HepG2 (cell line): ENCODE measurements around the gene DCC. TPM values are rescaled to one million over a fixed set of nuclear protein-coding genes. Genes with fewer than 3 reads are reported as not detected.

Experiments used
- ATAC-seq: fragments of 200-7000 bp; cut with Tn5 transposase; 3 replicates; pipeline ENCODE4 v1.9.1; 2020; ENCODE audit warnings: mild to moderate bottlenecking, moderate library complexity
- BruUV-seq: library from RNA; stranded (reverse); fragments of 400-500 nt; replicated peaks from 2 replicates; lab custom pipeline; 2021; lab: Mats Ljungman, UMichigan
- CTCF ChIA-PET: fragments of 300-600 bp; formaldehyde crosslinking; extraction: SDS; loops from one replicate; lab custom pipeline; 2021; ENCODE audit warnings: low total read pairs, inconsistent platforms, low intra/inter-chr PET ratio; lab: Yijun Ruan, JAX
- POLR2A ChIA-PET: fragments of 350-600 bp; sonication (Branson Sonifier 250); formaldehyde crosslinking; loops from one replicate; lab custom pipeline; 2020; ENCODE audit warnings: antibody characterized with exemption, inconsistent platforms; lab: Yijun Ruan, JAX
- DNase-seq: peaks from one replicate; pipeline ENCODE4 v3.0.0-alpha.2; 2015; ENCODE audit warnings: low spot score
- FAIRE-seq: peaks from 3 replicates; lab custom pipeline; 2011; peaks lifted over from hg19 to GRCh38; lab: Jason Lieb, UNC
- H2AFZ ChIP-seq: one replicate; pipeline ENCODE4 v1.6.1; 2011; ENCODE audit warnings: low read length, inconsistent platforms
- H3K27ac ChIP-seq: fragments of 300-600 bp; 3 replicates; pipeline ENCODE4 v1.8.0; 2011; ENCODE audit warnings: mixed run types, mild to moderate bottlenecking, mixed read lengths, low read length, inconsistent platforms; ENCODE audit not compliant: insufficient read depth; ENCODE audit errors: extremely low read length
- H3K27me3 ChIP-seq, 2 experiments: fragments of 200-600 bp in 1 of 2; 2 replicates in 1 of 2; 3 replicates in 1 of 2; pipeline versions ENCODE4 v1.6.0 to v1.8.0; 2011; ENCODE audit warnings: low read length in 2 of 2, mild to moderate bottlenecking in 2 of 2, moderate library complexity in 2 of 2, inconsistent platforms in 1 of 2; ENCODE audit not compliant: insufficient read depth in 2 of 2, control insufficient read depth in 1 of 2
- H3K36me3 ChIP-seq, 2 experiments: fragments of 200-600 bp in 1 of 2; replicated peaks in 1 of 2; 2 replicates in 1 of 2; 3 replicates in 1 of 2; pipeline versions ENCODE4 v1.5.1 to v1.8.0; 2011; ENCODE audit warnings: low read length in 2 of 2, inconsistent platforms in 1 of 2; ENCODE audit not compliant: insufficient read depth in 2 of 2, control insufficient read depth in 1 of 2
- H3K4me1 ChIP-seq: 2 replicates; pipeline ENCODE4 v1.5.1; 2012; ENCODE audit warnings: low read length, inconsistent platforms; ENCODE audit not compliant: insufficient read depth
- H3K4me2 ChIP-seq: 2 replicates; pipeline ENCODE4 v1.6.0; 2011; ENCODE audit warnings: low read depth, low read length, inconsistent platforms
- H3K4me3 ChIP-seq, 3 experiments: fragments of 200-600 bp in 1 of 3; sonication (generic), shearing (Covaris generic) in 1 of 3; replicated peaks in 1 of 3; 2 replicates each; pipeline ENCODE4 v1.5.1; 2011 to 2016; ENCODE audit warnings: low read length in 3 of 3, inconsistent platforms in 2 of 3, low read depth in 2 of 3, mild to moderate bottlenecking in 2 of 3, control low read depth in 1 of 3, mixed read lengths in 1 of 3; ENCODE audit not compliant: insufficient read depth in 1 of 3
- H3K79me2 ChIP-seq: one replicate; pipeline ENCODE4 v1.6.1; 2011; ENCODE audit warnings: low read length, inconsistent platforms; ENCODE audit not compliant: insufficient read depth
- H3K9ac ChIP-seq: 2 replicates; pipeline ENCODE4 v1.6.0; 2011; ENCODE audit warnings: mild to moderate bottlenecking, low read depth, low read length, inconsistent platforms; ENCODE audit not compliant: insufficient read depth
- H3K9me3 ChIP-seq: 2 replicates; pipeline ENCODE4 v1.5.1; 2012; ENCODE audit warnings: mild to moderate bottlenecking, low read length
- H4K20me1 ChIP-seq: 2 replicates; pipeline ENCODE4 v1.6.0; 2011; ENCODE audit warnings: inconsistent platforms, mild to moderate bottlenecking, low read length, moderate library complexity; ENCODE audit not compliant: insufficient read depth
- DNMT3B ChIP-seq: conservative IDR thresholded peaks from 2 replicates; pipeline ENCODE4 v1.6.1; 2016; ENCODE audit warnings: missing biosample characterization, control low read depth
- EP300 ChIP-seq, 3 experiments: sonication (generic) in 1 of 3; formaldehyde crosslinking in 1 of 3; IDR thresholded peaks; 2 replicates each; pipeline versions ENCODE4 v1.5.1 to v1.6.1; 2011 to 2020; ENCODE audit warnings: low read depth in 2 of 3, low read length in 2 of 3, borderline replicate concordance in 1 of 3, improper control_type of control experiment in 1 of 3, mild to moderate bottlenecking in 1 of 3, missing genetic modification reagents in 1 of 3, moderate library complexity in 1 of 3
- HDAC2 ChIP-seq: sonication (generic); formaldehyde crosslinking; IDR thresholded peaks from 2 replicates; pipeline ENCODE4 v1.4.0; 2020; ENCODE audit warnings: missing genetic modification reagents
- MAFF ChIP-seq: IDR thresholded peaks from 2 replicates; pipeline ENCODE4 v1.6.1; 2011; ENCODE audit warnings: low read depth, low read length, improper control_type of control experiment
- MAFK ChIP-seq, 2 experiments: IDR thresholded peaks in 1 of 2; conservative IDR thresholded peaks in 1 of 2; 2 replicates each; pipeline ENCODE4 v1.6.1; 2011; ENCODE audit warnings: improper control_type of control experiment in 2 of 2, low read length in 2 of 2
- NPAS2 ChIP-seq: sonication (generic); formaldehyde crosslinking; IDR thresholded peaks from 2 replicates; pipeline ENCODE4 v1.8.0; 2022; ENCODE audit warnings: mild to moderate bottlenecking, missing genetic modification reagents, borderline replicate concordance
- NR2F6 ChIP-seq, 2 experiments: IDR thresholded peaks; 2 replicates each; pipeline ENCODE4 v1.6.1; 2016; ENCODE audit warnings: antibody characterized with exemption in 1 of 2, mild to moderate bottlenecking in 1 of 2
- NR3C1 ChIP-seq: sonication (generic); formaldehyde crosslinking; IDR thresholded peaks from 2 replicates; pipeline ENCODE4 v1.4.0; 2020; ENCODE audit warnings: missing genetic modification reagents
- RARG ChIP-seq: sonication (generic); formaldehyde crosslinking; IDR thresholded peaks from 2 replicates; pipeline ENCODE4 v1.4.0; 2020; ENCODE audit warnings: low read depth, mild to moderate bottlenecking, missing genetic modification reagents
- SP4 ChIP-seq: sonication (generic); formaldehyde crosslinking; IDR thresholded peaks from 2 replicates; pipeline ENCODE4 v1.8.1; 2023; ENCODE audit warnings: mild to moderate bottlenecking, missing genetic modification reagents
- TBX2 ChIP-seq: sonication (generic); formaldehyde crosslinking; IDR thresholded peaks from 2 replicates; pipeline ENCODE4 v1.5.0; 2020; ENCODE audit warnings: missing genetic modification reagents, mild to moderate bottlenecking, borderline replicate concordance
- ZFP36L1 ChIP-seq: sonication (generic); formaldehyde crosslinking; IDR thresholded peaks from 2 replicates; pipeline ENCODE4 v1.8.0; 2022; ENCODE audit warnings: mild to moderate bottlenecking, missing genetic modification reagents, moderate library complexity
- ZNF333 ChIP-seq: sonication (generic); formaldehyde crosslinking; IDR thresholded peaks from 2 replicates; pipeline ENCODE4 v1.4.0; 2020; ENCODE audit warnings: mild to moderate bottlenecking, missing genetic modification reagents, borderline replicate concordance
- ZNF468 ChIP-seq: sonication (generic); formaldehyde crosslinking; IDR thresholded peaks from 2 replicates; pipeline ENCODE4 v1.8.0; 2022; ENCODE audit warnings: mild to moderate bottlenecking, moderate library complexity, missing genetic modification reagents
- ZNF790 ChIP-seq: sonication (generic); formaldehyde crosslinking; IDR thresholded peaks from 2 replicates; pipeline ENCODE4 v1.8.0; 2022; ENCODE audit warnings: missing genetic modification reagents, mild to moderate bottlenecking, borderline replicate concordance
- WGBS: methylation state at CpG from one replicate; pipeline ENCODE4 v1.1.6; 2017; ENCODE audit warnings: low lambda C conversion rate; 5-methylcytosine and 5-hydroxymethylcytosine counted together
- in situ Hi-C: cut with HindIII; loops from 2 replicates; pipeline ENCODE4 v1.10.0; 2017; ENCODE audit warnings: low pct_unique_long_range_greater_than_20kb; ENCODE audit not compliant: extremely low pct_ligation_motif_present
- intact Hi-C: fragments of 100-400 bp; cut with micrococcal nuclease; formaldehyde crosslinking; loops from one replicate; pipeline ENCODE4 v1.10.0; 2022; ENCODE audit not compliant: unreplicated experiment
- polyA plus RNA-seq, 8 experiments: library from polyadenylated mRNA; depleted of rRNA in 3 of 8; stranded (reverse) in 7 of 8; unstranded in 1 of 8; fragments of >200 nt; fragmentation: Illumina TruSeq in 4 of 8; extraction: Trizol in 4 of 8; gene quantifications; 2 replicates each; pipeline versions ENCODE4 v1.2.1 to v1.2.3, GENCODE V29; 2011 to 2016; ENCODE audit warnings: low read depth in 4 of 8, missing spikeins in 1 of 8, mixed read lengths in 1 of 8; ENCODE audit not compliant: insufficient read depth in 1 of 8
- total RNA-seq, 5 experiments: library from RNA; depleted of rRNA; stranded (reverse); fragments of >200 nt; fragmentation: Illumina TruSeq; extraction: Trizol; gene quantifications; 2 replicates each; pipeline ENCODE4 v1.2.3, GENCODE V29; 2016; ENCODE audit warnings: low read depth in 1 of 5
- TF ChIP-seq, protein P1 (sequence below): sonication (generic); formaldehyde crosslinking; IDR thresholded peaks from 2 replicates; pipeline ENCODE4 v1.8.1; 2023; ENCODE audit warnings: missing genetic modification reagents, inconsistent platforms, borderline replicate concordance

The DCC gene
- total and polyA plus RNA-seq, 2 of the 13 experiments (the other 11 are each of a cell fraction or from before 2014, with no cell fraction given), result not detected

DNA sequence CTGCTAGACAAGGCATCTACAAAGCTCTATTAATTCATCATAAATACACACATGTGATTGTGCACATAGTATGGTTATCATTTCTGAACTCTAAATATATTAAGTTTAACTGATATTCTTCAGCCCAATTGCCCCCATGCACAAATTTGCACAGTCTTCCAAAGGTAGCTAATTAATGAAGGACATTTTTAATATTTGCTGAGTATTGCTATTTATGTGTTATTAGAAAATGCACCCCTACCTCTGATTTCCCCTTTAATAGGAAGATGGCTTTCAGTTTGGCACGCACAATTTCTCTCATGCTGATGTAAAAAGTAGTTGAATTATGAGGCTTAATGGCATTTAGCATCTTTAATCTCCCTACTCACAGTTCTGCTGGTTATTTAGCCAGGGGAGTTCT, 242.1 kb downstream of the DCC start:
- no peaks in the 10 kb centered on the region for H3K4me1 ChIP-seq
- no peak overlapping the region for H3K4me2 ChIP-seq
- no peak overlapping the region for H3K4me3 ChIP-seq
- no peaks in the 10 kb centered on the region for H3K79me2 ChIP-seq
- no peak for FAIRE-seq
- 7% methylated on average over 1 of the region's 1 CpG for WGBS
- no peaks in the 10 kb centered on the region for H3K36me3 ChIP-seq
- no peak overlapping the region for H3K9ac ChIP-seq
- POLR2A ChIA-PET, result no interaction called here
- H4K20me1 ChIP-seq, result no peaks in the 10 kb centered on the region
- no peaks in the 10 kb centered on the region for H3K27me3 ChIP-seq
- no peak for ATAC-seq
- H2AFZ ChIP-seq, result no peak overlapping the region
- in situ Hi-C loops (no loop called here), intact Hi-C loops (no loop called here)
- TF ChIP-seq RARG (CRISPR knock-in tag) (no peak), NR2F6 (IDR thresholded peaks at IDR 0.05) (no peak), NR2F6 (CRISPR knock-in tag; IDR thresholded peaks at IDR 0.05) (no peak), MAFF (peak; percentile 62), TBX2 (CRISPR knock-in tag) (no peak), ZNF333 (CRISPR knock-in tag) (no peak), SP4 (no peak), DNMT3B (CRISPR knock-in tag) (no peak), EP300 (IDR thresholded peaks at IDR 0.05; ENCODE audit: low read depth in 2 of 2, low read length in 2 of 2) (no peak), EP300 (CRISPR knock-in tag; IDR thresholded peaks at IDR 0.05; ENCODE audit: borderline replicate concordance) (no peak), ZNF468 (CRISPR knock-in tag) (no peak), ZFP36L1 (CRISPR knock-in tag) (no peak), HDAC2 (CRISPR knock-in tag) (no peak), ZNF790 (no peak), NPAS2 (CRISPR knock-in tag) (no peak), MAFK (conservative IDR thresholded peaks at IDR 0.05 in 1 of 2, IDR thresholded peaks at IDR 0.05 in 1 of 2; ENCODE audit: low read length in 2 of 2) (peak; percentile 10 to 71; a peak in 2 of 4 replicates), NR3C1 (no peak)
- TF ChIP-seq, protein P1, sequence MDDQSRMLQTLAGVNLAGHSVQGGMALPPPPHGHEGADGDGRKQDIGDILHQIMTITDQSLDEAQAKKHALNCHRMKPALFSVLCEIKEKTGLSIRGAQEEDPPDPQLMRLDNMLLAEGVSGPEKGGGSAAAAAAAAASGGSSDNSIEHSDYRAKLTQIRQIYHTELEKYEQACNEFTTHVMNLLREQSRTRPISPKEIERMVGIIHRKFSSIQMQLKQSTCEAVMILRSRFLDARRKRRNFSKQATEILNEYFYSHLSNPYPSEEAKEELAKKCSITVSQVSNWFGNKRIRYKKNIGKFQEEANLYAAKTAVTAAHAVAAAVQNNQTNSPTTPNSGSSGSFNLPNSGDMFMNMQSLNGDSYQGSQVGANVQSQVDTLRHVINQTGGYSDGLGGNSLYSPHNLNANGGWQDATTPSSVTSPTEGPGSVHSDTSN (CRISPR knock-in tag), result no peak
- DNase-seq, result no peak
- H3K9me3 ChIP-seq, result no peaks in the 10 kb centered on the region; the same call in 1 of the 2 replicates
- no peak overlapping the region for H3K27ac ChIP-seq
- no TSS peak for BruUV-seq
- CTCF ChIA-PET, result no interaction called here
